GM21723 (cell line): ENCODE results near the gene THSD8.

ENCODE experiments used
- ATAC-seq: cut with Tn5 transposase; IDR thresholded peaks from one replicate; pipeline ENCODE4 v1.9.1; 2021; ENCODE audit warnings: mild to moderate bottlenecking, moderate library complexity; ENCODE audit not compliant: unreplicated experiment

The THSD8 gene

DNA sequence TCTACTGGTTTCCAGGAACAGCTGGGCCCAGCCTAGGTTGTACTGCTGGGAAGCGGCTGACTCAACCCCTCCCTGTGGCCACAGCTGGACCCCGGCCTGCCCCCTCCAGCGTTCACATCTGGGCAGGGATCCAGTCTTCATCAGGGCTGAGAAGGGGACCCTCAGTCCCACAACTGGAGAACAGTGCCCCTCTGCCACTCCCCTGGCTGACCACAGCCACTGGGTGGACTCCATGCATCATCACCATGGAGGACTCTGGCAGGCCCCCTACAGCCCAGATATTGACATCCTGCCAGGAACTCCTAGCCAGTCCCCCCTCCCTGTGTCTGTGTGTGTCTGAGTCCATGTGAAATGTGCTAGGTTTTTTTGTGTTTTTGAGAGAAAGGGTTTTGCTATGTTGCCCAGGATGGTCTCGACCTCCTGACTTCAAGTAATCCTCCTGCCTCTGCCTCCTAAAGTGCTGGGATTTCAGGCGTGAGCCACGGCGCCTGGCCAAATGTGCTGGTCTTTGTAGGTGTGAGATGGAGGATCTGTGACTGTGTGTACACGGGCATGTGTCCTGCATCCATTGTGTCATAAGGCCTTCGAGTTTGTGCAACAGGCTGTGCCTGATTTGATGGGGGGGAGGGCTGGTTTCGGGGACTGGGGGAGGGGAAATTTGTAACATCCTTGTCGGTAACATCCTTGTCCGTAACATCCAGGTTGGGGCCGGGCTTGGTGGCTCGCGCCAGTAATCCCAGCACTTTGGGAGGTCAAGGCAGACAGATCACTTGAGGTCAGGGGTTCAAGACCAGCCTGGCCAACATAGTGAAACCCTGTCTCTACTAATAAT, 22.5 kb upstream of the THSD8 start:
- no peak for ATAC-seq

DNA sequence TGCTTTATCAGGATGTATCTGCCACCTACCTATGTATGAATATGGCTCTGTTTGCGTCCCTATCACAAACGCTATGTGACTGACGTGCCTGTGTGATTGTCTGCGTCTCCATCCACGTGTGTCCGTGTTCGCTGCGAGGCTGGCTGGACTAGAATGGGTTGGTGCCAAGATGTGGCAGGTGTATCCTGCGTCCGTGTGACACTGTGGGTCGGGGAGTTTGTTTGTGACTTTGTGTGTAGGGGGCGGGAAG, 19.8 kb upstream of the THSD8 start:
- ATAC-seq = no peak

DNA sequence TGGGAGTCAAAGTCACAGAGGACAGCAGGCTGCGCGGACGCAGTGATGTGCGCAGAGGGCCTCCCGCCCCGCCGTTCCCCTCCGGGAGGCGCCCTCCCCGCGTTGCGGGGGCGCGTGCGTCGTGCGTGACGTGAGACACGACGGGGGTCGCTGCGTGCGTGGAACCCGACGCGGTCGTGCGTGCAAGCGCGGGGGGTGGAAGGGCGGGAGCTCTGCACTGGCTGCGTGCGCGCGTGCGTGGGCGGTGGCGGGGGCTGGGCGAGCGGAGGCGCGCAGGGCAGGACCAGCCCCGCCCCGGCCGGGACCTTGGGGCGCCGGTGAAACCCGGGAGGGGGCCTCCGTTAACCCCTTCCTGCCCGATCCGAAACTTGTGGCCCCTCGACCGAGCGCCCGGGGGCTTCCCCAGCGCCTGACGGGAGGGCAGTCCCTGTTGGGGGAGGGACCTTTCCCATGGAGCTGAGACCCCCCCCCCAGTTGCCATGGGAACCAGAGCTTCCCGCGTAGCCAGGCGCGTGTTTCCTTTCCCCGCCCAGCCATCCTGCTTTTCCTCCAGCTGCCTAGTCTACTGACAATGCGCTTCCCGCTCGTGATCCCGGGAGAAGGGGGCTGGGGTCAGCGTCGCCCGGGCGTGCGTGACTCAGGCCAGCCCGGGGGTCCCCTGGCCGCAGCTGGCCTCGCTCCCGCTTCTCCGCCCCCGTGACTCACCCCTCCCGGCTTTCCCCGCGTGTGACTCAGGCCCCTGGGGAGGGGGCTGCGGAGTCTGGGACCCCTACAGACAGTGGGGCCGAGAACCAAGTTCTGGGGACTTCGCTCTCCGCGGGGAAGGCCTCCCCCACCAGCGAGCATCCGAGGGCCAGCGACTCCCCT, 19.2 kb upstream of the THSD8 start:
- no peak for ATAC-seq

DNA sequence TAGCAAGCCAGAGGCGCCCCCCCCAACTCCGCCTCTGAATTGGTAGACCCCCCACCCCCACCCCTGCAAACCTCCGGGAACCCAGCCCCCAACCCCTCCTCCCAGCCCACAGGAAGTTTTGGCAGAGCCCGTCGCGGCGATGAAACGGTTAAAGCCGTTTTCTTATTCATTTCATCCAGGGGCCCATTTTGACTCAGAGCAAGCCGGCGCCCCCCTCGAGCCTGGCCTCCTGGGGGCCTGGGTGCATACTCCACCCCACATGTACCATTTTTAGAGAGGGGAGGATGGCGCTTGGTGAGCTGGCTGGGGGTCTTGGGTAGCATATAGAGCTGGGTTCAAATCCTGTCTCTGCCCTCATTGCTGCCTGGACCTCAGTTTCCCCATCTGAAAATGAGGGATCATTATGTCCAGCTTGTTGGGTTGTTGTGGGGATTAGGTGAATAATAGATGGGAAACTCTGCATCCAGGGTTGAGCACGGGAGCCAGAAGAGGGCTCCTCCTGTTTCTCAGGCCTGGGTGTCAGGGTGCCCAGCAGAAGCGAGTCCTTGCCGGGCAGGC, 18.5 kb upstream of the THSD8 start:
- no peak for ATAC-seq

DNA sequence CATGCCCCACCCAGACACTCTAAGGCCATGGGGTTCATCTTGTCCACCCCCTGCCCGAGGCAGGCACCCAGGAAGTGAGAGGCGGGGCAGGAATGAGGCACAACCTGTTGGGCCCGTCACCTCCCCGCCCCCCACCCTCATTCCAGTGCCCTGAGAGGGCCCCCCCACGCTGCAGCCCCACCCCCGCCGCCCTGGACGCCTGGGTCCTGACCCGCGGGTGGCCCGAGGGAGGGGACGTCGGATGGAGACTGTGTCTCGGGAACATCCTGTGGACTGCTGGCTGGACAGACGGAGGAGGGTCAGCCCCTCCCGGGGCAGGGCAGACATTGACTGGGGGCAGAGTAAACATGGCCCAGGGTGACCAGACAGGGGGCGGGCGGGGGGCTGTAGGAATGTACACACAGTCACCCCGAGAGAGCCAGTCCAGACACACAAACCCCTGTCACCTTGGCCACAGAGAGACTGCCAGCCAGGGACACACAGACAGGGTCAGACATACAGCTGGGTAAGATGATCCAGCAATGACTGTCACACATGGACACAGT, 17.9 kb upstream of the THSD8 start:
- no peak for ATAC-seq

DNA sequence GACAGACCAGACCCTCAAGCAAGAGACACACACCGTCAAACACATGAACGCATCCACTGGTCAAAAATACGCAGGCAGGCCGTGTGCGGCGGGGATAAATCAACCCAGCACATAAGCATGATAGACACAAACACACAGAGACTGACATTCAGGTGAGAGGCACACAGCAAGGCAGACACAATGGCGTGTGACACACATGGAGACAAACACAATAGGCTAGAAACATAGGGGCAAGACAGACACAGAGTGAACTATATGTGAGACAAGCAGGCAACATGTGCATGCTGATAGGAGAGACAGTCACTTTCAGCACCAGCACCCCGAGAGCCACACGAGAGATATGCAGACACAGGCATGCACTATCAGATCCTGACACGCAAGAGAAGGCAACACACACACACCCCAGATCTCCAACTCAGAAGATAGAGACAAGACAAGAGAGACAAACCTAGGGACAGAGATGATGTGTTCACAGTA, 17.4 kb upstream of the THSD8 start:
- no peak for ATAC-seq

DNA sequence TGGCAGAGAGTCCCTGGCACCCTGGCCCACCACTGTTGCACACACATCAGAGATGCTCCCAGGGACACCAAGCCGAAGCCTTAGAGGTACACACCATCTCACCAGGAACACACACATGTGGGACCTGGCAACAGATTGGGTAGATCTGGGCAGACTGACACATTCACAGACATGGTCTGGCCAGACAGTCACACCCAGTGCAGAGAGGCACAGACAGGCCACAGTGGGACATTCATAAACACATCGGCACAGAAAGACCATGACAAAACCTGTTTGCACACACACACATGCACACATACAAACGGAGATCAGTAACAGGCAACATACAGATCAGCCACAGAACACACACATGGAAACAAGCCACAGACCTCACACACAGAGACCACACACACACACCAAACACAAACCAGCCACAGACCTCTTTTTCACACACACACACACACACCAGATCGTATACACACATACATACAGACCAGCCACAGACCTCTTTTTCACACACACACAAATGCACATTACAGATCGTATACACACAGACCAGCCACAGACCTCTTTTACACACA, 16.9 kb upstream of the THSD8 start:
- no peak for ATAC-seq

DNA sequence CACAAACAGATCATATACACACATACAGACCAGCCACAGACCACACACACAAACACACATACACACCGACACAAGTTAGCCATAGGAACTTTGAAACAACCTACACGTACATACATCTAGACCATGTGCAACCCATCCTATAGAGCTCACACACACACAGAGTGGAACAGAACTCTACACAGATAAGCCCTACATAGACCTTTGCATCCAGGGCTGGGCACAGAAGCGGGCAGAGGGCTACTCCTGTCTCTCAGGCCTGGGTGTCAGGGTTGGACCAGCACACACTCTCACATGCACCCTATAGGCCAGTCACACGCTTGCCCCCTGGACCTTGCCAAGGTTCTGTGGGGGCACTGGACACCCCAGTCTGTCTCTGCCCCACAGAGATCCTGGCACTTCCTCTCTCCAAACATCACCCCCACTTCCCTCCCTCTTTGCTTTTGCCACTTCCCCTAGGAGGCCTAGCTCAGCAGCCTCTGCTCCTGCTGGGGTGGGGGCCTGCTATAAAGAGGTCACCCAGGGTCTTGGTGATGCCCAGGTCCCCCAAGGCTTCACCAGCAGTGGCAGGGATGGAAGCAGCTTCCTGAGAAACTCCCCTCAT, 16.3 kb upstream of the THSD8 start:
- ATAC-seq = no peak

DNA sequence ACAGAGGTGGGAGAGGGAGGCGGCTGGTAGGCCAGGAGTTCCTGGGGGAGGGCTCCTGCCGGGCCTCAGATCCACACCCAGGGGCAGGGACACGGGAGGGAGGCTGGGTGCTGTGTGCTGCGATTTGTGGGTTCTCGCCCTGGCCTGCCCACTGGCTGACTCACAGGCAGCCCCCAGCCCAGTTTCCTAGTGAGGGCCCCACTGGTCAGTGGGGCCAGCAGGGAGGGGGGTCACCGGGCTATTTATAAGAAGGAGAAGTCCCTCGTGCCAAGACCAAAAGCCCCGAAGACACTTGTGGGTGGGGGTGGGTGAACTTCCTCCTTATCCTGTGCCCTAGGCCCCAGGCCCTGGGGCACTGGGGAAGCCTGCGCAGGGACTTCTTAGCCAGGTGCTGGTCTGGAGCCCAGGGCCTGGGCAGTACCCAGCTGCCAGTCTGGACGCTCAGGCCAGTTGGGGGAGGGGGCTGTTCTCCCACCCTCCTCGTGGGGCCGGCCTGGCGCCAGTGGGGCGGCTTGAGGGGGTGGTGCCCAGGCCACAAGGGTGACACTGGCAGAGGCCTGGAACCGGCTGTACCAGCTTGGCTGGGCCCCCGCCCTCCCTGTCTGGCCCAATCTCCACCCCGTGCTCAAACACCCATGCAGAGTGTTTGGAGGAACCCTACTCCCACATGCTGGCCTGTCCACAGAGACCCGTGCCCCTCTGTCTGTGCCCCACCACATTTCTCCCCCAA, 15.6 kb upstream of the THSD8 start:
- ATAC-seq = no peak

DNA sequence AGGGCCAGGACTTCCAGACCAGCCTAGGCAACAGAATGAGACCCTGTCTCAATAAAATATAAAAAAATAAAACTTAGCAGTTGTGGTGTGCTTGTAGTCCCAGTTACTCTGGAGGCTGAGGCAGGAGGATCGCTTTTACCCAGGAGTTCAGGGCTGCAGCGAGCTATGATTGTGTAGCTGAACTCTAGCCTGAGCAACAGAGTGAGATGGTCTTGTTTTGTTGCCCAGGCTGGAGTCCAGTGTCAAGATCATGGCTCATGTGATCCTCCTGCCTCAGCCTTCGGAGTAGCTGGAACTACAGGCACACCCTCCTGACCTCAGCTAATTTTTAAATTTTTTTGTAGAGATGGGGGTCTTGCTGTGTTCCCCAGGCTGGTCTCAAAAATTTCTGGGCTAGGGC, 14.9 kb upstream of the THSD8 start:
- no peak for ATAC-seq

DNA sequence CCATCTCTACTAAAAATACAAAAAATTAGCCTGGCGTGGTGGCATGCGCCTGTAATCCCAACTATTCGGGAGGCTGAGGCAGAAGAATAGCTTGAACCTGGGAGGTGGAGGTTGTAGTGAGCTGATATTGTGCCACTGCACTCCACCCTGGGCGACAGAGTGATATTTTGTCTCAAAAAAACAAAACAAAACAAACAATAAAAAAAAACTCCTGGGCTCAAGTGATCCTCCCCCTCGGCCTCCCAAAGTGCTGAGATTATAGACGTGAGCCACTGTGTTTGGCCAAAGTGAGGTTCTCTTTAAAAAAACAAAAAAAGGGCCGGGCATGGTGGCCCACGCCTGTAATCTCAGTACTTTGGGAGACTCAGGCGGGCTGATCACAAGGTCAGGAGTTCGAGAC, 14.4 kb upstream of the THSD8 start:
- no peak for ATAC-seq

DNA sequence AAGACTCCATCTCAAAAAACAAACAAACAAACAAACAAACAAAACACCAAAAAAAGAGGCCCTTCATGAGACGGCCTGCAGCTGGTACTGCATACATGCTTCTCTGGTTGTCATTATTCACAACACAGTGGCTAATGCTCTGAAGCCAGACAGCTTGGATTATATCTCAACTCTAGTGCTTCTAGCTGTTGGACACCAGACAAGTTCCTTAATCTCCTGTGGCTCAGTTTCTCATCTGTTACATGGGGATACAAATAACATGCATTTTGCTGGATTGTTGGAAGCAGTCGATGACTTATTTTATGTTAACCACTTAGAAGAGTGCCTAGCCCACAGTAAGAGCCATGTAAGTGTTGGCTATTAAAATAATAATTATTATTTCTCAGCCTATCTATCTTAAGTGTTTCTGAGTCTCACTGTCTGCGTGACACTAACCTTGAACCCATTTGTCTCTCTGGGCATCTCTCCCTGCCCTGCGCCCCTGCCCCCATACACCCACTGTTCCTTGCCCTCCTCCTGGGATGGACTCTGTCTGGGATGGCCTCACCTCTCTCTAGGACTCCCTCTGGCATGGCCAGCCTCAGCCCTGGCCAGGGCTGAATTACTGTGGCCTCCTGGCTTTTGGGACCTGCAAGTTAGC, 13.7 kb upstream of the THSD8 start:
- no peak for ATAC-seq

DNA sequence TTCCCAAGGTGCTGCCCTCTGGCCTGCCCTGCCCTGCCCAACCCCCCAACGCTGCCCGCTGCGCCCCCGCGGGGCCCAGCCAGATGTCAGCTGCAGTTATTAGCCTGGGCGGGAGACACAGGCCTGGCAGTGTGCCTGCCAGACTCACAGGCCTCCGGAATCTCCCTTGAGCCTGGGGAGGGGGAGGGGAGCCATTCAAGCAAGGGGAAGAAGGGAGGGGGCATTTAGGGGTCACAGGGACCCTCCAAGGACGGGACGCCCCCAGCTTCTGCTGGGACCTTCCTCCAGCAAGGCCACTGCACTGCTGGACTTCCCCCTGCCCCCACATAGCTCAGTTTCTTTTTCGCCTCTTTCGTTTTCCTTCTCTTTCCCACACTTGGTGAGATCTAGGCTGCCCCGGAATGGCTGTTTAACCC, 13.2 kb upstream of the THSD8 start:
- no peak for ATAC-seq

DNA sequence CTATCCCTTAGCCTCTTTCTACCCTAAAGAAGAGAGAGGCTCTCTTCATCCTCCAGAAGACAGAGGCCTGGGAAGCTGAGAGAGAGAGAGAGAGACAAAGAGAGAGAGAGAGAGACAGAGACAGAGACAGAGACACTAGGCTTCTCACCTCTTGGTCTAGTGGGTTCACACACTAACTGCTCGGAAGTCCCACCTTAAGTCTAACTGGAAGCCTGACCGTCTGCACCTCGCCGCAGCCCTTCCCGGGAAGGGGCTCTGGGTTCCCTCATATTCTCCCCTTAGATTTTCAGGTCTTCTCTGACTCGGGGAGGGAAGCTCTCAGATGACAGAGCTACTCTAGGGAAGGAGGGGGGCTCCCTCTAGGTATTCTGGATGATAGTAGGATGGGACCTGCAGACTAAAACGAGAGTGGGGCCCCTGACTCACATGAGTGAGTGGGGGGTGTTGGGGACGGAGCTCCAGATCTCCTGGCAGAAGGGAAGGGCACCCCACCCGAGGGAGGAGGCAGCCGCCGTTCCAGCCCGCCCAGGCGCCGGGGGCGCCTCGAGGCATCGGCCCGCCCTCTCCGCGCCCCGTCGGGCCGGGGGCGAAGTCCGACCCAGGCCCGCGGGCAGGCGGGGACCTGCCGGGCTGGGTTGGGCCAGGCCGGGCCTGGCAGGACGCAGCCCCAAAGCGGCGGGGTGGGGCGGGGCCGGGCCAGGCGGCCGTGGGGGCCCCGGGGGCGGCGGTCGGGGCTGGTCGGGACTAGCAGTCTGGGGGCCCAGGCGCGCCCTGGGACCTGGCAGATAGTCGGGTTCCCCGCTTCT, 12.6 kb upstream of the THSD8 start:
- no peak for ATAC-seq

DNA sequence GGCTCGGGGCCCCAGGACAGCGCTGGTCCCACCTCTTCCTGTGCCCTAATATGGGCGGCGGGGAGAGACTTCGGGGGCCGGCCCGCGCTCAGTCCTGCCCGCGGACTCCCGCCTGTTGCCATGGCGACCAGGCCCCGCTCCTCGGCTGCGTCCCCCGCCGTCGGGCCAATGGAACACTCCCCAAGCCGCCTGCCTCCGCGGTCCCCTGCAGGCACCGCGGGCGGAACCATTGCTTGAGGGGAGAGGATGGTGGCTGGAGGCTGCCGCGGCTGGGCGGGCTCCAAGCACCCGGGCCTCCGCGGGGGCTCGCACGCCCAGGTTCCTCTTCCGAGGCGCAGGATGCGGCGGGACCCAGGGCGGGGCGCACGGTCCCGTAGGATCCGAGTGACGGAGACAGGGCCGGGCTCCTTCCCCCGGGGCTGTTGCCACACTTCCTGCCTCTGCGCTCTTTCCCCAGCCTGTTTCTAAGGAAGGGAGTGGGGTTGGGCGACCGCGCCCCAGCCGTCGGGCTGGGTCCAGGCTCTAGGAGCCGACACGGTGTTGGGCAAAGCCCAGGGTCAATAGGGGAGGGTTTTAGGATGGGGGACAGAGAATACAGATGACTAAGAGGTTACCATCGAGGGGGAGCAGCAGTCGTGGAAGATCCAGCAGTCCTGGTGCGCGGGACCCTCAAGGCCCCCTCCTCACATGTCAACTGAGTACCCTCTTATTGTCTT, 11.8 kb upstream of the THSD8 start:
- peak; percentile 40 for ATAC-seq

DNA sequence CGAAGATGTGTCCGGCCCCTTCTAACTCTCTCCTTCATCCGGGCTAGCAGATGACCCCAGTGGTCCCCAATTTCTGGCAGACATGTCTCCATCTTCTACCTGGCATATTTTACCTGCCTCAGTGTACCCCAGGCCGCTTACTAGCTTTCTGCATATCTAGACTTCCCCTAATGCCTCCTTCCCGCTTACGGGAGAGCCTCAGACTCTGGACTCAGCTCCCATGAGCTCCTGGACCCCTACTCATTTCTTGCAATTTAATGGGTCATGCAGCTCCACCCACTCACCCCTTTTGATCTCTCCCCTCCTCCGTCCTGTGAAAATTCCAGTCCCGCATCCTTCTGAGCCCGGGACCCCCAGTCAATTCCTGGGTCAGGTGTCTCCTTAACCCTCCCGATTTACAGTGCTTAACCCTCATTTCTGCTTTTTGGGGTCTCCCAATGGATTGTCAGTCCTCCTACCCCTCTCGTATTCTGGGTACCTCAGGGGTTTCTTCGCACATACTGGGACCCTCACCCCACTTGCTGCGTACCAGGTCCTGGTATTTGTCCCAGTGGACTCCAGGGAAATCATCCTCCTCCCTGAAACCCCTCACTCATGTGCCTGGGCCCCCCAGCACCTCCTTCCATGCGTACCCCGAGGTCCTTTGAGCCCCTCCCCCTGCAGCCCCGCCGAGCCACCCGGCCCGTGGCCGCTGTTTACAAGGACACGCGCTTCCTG, 11.1 kb upstream of the THSD8 start:
- ATAC-seq = no peak

DNA sequence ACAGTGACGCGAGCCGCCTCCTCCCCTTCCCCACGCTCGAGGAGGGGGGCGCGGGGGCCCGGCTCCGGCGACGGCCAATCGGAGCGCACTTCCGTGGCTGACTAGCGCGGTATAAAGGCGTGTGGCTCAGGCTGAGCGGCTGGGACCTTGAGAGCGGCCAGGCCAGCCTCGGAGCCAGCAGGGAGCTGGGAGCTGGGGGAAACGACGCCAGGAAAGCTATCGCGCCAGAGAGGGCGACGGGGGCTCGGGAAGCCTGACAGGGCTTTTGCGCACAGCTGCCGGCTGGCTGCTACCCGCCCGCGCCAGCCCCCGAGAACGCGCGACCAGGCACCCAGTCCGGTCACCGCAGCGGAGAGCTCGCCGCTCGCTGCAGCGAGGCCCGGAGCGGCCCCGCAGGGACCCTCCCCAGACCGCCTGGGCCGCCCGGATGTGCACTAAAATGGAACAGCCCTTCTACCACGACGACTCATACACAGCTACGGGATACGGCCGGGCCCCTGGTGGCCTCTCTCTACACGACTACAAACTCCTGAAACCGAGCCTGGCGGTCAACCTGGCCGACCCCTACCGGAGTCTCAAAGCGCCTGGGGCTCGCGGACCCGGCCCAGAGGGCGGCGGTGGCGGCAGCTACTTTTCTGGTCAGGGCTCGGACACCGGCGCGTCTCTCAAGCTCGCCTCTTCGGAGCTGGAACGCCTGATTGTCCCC, 10.4 kb upstream of the THSD8 start, which contains the start of gene JUNB:
Gene JUNB (plus strand): TSS at position 142 of the 706 bp plus-strand sequence. CDS start 286 bp downstream, at position 428.
- ATAC-seq = peak; percentile 35
